A549 (cell line): ENCODE data around the gene TMEM213. TPM values are rescaled to one million over a fixed set of nuclear protein-coding genes. Genes with fewer than 3 reads are reported as not detected.
A peak's percentile ranks its signal among the peaks of the same experiment; 100 is the strongest.

Experiments
- ATAC-seq, 2 experiments: fragments of 200-7000 bp in 1 of 2; fragments of >200 bp in 1 of 2; cut with Nextera tagmentation in 1 of 2; cut with Tn5 transposase in 1 of 2; 3 replicates each; pipeline versions ENCODE4 v1.8.0 to v1.9.1; 2018 to 2020; ENCODE audit warnings: mild to moderate bottlenecking in 1 of 2, moderate library complexity in 1 of 2
- CTCF ChIA-PET: fragments of 300-600 bp; sonication (Branson Sonifier 250); formaldehyde crosslinking; extraction: SDS; loops from one replicate; lab custom pipeline; 2021; ENCODE audit warnings: antibody characterized with exemption, inconsistent platforms; lab: Yijun Ruan, JAX
- POLR2A ChIA-PET: fragments of 350-600 bp; formaldehyde crosslinking; extraction: SDS; loops from one replicate; lab custom pipeline; 2021; ENCODE audit warnings: antibody characterized with exemption, inconsistent platforms; lab: Yijun Ruan, JAX
- DNase-seq, 2 experiments: peaks; one replicate each; pipeline versions ENCODE4 v3.0.0 to v3.0.0-alpha.2; 2011 to 2016; ENCODE audit warnings: low read depth in 1 of 2, low spot score in 1 of 2
- FAIRE-seq: peaks from 2 replicates; lab custom pipeline; 2011; peaks lifted over from hg19 to GRCh38; lab: Jason Lieb, UNC
- H3K27ac ChIP-seq, 2 experiments: fragments of >200 bp; sonication (Bioruptor Twin); formaldehyde crosslinking; 3 replicates each; pipeline ENCODE4 v1.5.1; 2016 to 2017
- H3K4me1 ChIP-seq: fragments of >200 bp; sonication (Bioruptor Twin); formaldehyde crosslinking; 3 replicates; pipeline ENCODE4 v1.6.1; 2016
- H3K4me2 ChIP-seq: fragments of >200 bp; sonication (Bioruptor Twin); formaldehyde crosslinking; 3 replicates; pipeline ENCODE4 v1.6.1; 2016
- H3K4me3 ChIP-seq: fragments of >200 bp; sonication (Bioruptor Twin); formaldehyde crosslinking; 3 replicates; pipeline ENCODE4 v1.5.1; 2016
- H3K9me3 ChIP-seq: fragments of >200 bp; sonication (Bioruptor Twin); formaldehyde crosslinking; 3 replicates; pipeline ENCODE4 v1.6.1; 2016
- BHLHE40 ChIP-seq: IDR thresholded peaks from 2 replicates; pipeline ENCODE4 v1.6.1; 2012; ENCODE audit warnings: low read depth, low read length, inconsistent platforms
- CBX8 ChIP-seq: fragments of 200-600 bp; sonication (generic); IDR thresholded peaks from 2 replicates; pipeline ENCODE4 v1.6.1; 2016
- EHMT2 ChIP-seq: fragments of 200-600 bp; sonication (generic); IDR thresholded peaks from 2 replicates; pipeline ENCODE4 v1.6.1; 2016; ENCODE audit warnings: antibody characterized with exemption, low read depth, mild to moderate bottlenecking, moderate library complexity
- ESRRA ChIP-seq: fragments of 150-350 bp; IDR thresholded peaks from 2 replicates; pipeline ENCODE4 v1.6.1; 2014; ENCODE audit warnings: mild to moderate bottlenecking, low read length, borderline replicate concordance
- FOSL2 ChIP-seq, 2 experiments: fragments of 450-650 bp in 1 of 2; fragments of >200 bp in 1 of 2; sonication (Bioruptor Twin) in 1 of 2; formaldehyde crosslinking; IDR thresholded peaks; 2 replicates each; pipeline versions ENCODE4 v1.5.0 to v1.6.1; 2016 to 2020; ENCODE audit warnings: mild to moderate bottlenecking in 1 of 2, moderate library complexity in 1 of 2
- GATA3 ChIP-seq: IDR thresholded peaks from 2 replicates; pipeline ENCODE4 v1.6.1; 2012; ENCODE audit warnings: borderline replicate concordance
- JUN ChIP-seq, 2 experiments: fragments of >200 bp; sonication (Bioruptor Twin); formaldehyde crosslinking; IDR thresholded peaks; 2 replicates in 1 of 2; 3 replicates in 1 of 2; pipeline ENCODE4 v1.6.1; 2016 to 2017
- JUNB ChIP-seq: fragments of >200 bp; sonication (Bioruptor Twin); formaldehyde crosslinking; IDR thresholded peaks from 2 replicates; pipeline ENCODE4 v1.6.1; 2016
- MAZ ChIP-seq: fragments of 150-350 bp; IDR thresholded peaks from 2 replicates; pipeline ENCODE4 v1.6.1; 2014; ENCODE audit warnings: antibody characterized with exemption, low read depth, low read length, borderline replicate concordance
- NFE2L2 ChIP-seq: fragments of 150-350 bp; conservative IDR thresholded peaks from 2 replicates; pipeline ENCODE4 v1.6.1; 2014; ENCODE audit warnings: low read length
- PHF8 ChIP-seq: fragments of 200-600 bp; sonication (generic); IDR thresholded peaks from 2 replicates; pipeline ENCODE4 v1.6.1; 2016; ENCODE audit warnings: low read depth, mild to moderate bottlenecking, antibody characterized with exemption, moderate library complexity, borderline replicate concordance
- RAD21 ChIP-seq, 2 experiments: fragments of >200 bp in 1 of 2; sonication (Bioruptor Twin) in 1 of 2; formaldehyde crosslinking in 1 of 2; IDR thresholded peaks in 1 of 2; conservative IDR thresholded peaks in 1 of 2; 2 replicates in 1 of 2; 3 replicates in 1 of 2; pipeline ENCODE4 v1.6.1; 2012 to 2018; ENCODE audit warnings: inconsistent platforms in 1 of 2
- RNF2 ChIP-seq: fragments of 200-600 bp; sonication (generic); IDR thresholded peaks from 2 replicates; pipeline ENCODE4 v1.6.1; 2016; ENCODE audit warnings: low read depth, mild to moderate bottlenecking, antibody characterized with exemption, moderate library complexity, borderline replicate concordance
- SREBF2 ChIP-seq: fragments of 450-650 bp; IDR thresholded peaks from 2 replicates; pipeline ENCODE4 v1.6.1; 2014; ENCODE audit warnings: mild to moderate bottlenecking, moderate library complexity
- TP53 ChIP-seq: fragments of 250-450 bp; sonication (Bioruptor Pico); IDR thresholded peaks from 2 replicates; pipeline ENCODE4 v1.5.0; 2021; ENCODE audit warnings: mild to moderate bottlenecking, moderate library complexity
- ZSCAN20 ChIP-seq: fragments of 250-450 bp; sonication (Bioruptor Pico); IDR thresholded peaks from 2 replicates; pipeline ENCODE4 v1.8.0; 2022; ENCODE audit warnings: mild to moderate bottlenecking, moderate library complexity
- WGBS: methylation state at CpG from one replicate; pipeline ENCODE4 v1.1.6; 2017; ENCODE audit errors: missing lambda C conversion rate; 5-methylcytosine and 5-hydroxymethylcytosine counted together
- polyA plus RNA-seq, 4 experiments: library from polyadenylated mRNA; depleted of rRNA in 3 of 4; stranded (reverse); fragments of >200 nt; fragmentation: RNase III in 1 of 4; extraction: RNeasy Plus Mini Kit Qiagen cat#74134 plus additional on column Dnase treatment in 1 of 4; gene quantifications; 2 replicates in 3 of 4; 3 replicates in 1 of 4; pipeline ENCODE4 v1.2.3, GENCODE V29; 2011 to 2017
- TF ChIP-seq, protein P1 (sequence below): fragments of >200 bp; sonication (Bioruptor Twin); formaldehyde crosslinking; IDR thresholded peaks from 3 replicates; pipeline ENCODE4 v1.6.1; 2016
- TF ChIP-seq, protein P2 (sequence below): fragments of 250-450 bp; sonication (Bioruptor Pico); IDR thresholded peaks from 2 replicates; pipeline ENCODE4 v1.5.0; 2021; ENCODE audit warnings: mild to moderate bottlenecking, moderate library complexity, borderline replicate concordance
- TF ChIP-seq, protein P3 (sequence below): fragments of 250-450 bp; sonication (Bioruptor Pico); IDR thresholded peaks from 2 replicates; pipeline ENCODE4 v1.5.0; 2020; ENCODE audit warnings: low read depth, mild to moderate bottlenecking, moderate library complexity
- TF ChIP-seq, protein P4 (sequence below): IDR thresholded peaks from 2 replicates; pipeline ENCODE4 v1.6.1; 2012; ENCODE audit warnings: low read depth, borderline replicate concordance
- TF ChIP-seq, protein P5 (sequence below): IDR thresholded peaks from 2 replicates; pipeline ENCODE4 v1.6.1; 2012
- TF ChIP-seq, protein P6 (sequence below): fragments of >200 bp; sonication (Bioruptor Twin); formaldehyde crosslinking; IDR thresholded peaks from 2 replicates; pipeline ENCODE4 v1.6.1; 2016

The TMEM213 gene
- polyA plus RNA-seq, 2 of the 4 experiments (the other 2 are of a cell fraction) = not detected

DNA sequence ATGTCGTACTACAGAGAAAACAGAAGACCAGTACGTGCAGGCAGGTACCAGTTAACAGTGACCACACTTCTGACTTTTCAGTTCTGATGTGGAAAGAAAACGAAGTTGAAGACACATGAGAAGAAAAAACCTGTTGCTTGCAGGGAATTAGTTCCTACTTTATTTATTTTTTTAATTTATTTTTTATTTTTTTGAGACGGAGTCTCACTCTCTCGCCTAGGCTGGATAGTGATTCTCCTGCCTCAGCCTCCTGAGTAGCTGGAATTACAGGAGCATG lies 74.0 kb downstream of the TMEM213 start (continued):
- no peak for TF ChIP-seq RNF2
- TF ChIP-seq TP53 (CRISPR knock-in tag) = no peak
- no peak for TF ChIP-seq EHMT2

DNA sequence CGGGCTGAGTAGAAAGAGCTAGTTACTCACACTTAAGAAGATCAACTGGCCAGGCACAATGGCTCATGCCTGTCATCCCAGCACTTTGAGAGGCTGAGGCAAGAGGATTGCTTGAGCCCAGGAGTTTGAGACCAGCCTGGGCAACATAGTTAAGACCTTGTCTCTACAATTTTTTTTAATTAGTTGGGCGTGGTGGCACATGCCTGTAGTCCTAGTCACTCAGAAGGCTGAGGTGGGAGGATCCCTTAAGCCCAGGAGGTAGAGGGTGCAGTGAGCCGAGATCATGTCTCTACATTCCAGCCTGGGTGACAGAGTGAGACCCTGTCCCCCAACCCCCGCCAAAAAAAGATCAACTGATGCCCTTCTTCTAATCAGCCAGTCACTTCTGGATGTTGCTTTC lies 74.8 kb downstream of the TMEM213 start:
- CTCF ChIA-PET = no interaction called here
- H3K4me2 ChIP-seq = 0 out of 3 replicates have a peak overlapping the region, but pooled peaks have one; percentile 1
- peak in 1 of 2 experiments; percentile 31; a peak in 2 of 6 replicates for ATAC-seq
- no peaks in the 10 kb centered on the region for H3K9me3 ChIP-seq
- peaks cover 26% of the 10 kb centered on the region for H3K4me1 ChIP-seq
- H3K4me3 ChIP-seq = no peak overlapping the region
- POLR2A ChIA-PET = interaction anchor here (1.1 kb wide), 1 partner anchor 487 kb away, joined by 3 read pairs; the partner anchor contains the start of gene LUC7L2
- 71% methylated on average over 4 of the region's 4 CpGs for WGBS
- TF ChIP-seq GATA3 = no peak
- TF ChIP-seq, protein P1, sequence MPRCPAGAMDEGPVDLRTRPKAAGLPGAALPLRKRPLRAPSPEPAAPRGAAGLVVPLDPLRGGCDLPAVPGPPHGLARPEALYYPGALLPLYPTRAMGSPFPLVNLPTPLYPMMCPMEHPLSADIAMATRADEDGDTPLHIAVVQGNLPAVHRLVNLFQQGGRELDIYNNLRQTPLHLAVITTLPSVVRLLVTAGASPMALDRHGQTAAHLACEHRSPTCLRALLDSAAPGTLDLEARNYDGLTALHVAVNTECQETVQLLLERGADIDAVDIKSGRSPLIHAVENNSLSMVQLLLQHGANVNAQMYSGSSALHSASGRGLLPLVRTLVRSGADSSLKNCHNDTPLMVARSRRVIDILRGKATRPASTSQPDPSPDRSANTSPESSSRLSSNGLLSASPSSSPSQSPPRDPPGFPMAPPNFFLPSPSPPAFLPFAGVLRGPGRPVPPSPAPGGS = no peak
- TF ChIP-seq, protein P2, sequence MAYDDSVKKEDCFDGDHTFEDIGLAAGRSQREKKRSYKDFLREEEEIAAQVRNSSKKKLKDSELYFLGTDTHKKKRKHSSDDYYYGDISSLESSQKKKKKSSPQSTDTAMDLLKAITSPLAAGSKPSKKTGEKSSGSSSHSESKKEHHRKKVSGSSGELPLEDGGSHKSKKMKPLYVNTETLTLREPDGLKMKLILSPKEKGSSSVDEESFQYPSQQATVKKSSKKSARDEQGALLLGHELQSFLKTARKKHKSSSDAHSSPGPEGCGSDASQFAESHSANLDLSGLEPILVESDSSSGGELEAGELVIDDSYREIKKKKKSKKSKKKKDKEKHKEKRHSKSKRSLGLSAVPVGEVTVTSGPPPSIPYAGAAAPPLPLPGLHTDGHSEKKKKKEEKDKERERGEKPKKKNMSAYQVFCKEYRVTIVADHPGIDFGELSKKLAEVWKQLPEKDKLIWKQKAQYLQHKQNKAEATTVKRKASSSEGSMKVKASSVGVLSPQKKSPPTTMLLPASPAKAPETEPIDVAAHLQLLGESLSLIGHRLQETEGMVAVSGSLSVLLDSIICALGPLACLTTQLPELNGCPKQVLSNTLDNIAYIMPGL (CRISPR knock-in tag) = no peak
- no peak for TF ChIP-seq ESRRA
- TF ChIP-seq, protein P3, sequence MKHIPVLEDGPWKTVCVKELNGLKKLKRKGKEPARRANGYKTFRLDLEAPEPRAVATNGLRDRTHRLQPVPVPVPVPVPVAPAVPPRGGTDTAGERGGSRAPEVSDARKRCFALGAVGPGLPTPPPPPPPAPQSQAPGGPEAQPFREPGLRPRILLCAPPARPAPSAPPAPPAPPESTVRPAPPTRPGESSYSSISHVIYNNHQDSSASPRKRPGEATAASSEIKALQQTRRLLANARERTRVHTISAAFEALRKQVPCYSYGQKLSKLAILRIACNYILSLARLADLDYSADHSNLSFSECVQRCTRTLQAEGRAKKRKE (CRISPR knock-in tag) = no peak
- TF ChIP-seq JUN (IDR thresholded peaks at IDR 0.05) = no peak
- TF ChIP-seq, protein P4, sequence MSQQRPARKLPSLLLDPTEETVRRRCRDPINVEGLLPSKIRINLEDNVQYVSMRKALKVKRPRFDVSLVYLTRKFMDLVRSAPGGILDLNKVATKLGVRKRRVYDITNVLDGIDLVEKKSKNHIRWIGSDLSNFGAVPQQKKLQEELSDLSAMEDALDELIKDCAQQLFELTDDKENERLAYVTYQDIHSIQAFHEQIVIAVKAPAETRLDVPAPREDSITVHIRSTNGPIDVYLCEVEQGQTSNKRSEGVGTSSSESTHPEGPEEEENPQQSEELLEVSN = no peak
- TF ChIP-seq, protein P5, sequence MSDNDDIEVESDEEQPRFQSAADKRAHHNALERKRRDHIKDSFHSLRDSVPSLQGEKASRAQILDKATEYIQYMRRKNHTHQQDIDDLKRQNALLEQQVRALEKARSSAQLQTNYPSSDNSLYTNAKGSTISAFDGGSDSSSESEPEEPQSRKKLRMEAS = no peak
- no peak for TF ChIP-seq RAD21 (conservative IDR thresholded peaks at IDR 0.05 in 1 of 2, IDR thresholded peaks at IDR 0.05 in 1 of 2)
- no peak for TF ChIP-seq PHF8
- no peak for TF ChIP-seq CBX8
- no peak for TF ChIP-seq EHMT2
- TF ChIP-seq JUNB = no peak
- no peak for TF ChIP-seq RNF2
- TF ChIP-seq NFE2L2 = no peak
- no peak for TF ChIP-seq FOSL2 (IDR thresholded peaks at IDR 0.05)
- no peak for TF ChIP-seq FOSL2 (CRISPR knock-in tag; IDR thresholded peaks at IDR 0.05)
- peak in 1 of 2 experiments; percentile 32 for DNase-seq
- FAIRE-seq = no peak
- no peak overlapping the region; a peak in 1 of 6 replicates for H3K27ac ChIP-seq

DNA sequence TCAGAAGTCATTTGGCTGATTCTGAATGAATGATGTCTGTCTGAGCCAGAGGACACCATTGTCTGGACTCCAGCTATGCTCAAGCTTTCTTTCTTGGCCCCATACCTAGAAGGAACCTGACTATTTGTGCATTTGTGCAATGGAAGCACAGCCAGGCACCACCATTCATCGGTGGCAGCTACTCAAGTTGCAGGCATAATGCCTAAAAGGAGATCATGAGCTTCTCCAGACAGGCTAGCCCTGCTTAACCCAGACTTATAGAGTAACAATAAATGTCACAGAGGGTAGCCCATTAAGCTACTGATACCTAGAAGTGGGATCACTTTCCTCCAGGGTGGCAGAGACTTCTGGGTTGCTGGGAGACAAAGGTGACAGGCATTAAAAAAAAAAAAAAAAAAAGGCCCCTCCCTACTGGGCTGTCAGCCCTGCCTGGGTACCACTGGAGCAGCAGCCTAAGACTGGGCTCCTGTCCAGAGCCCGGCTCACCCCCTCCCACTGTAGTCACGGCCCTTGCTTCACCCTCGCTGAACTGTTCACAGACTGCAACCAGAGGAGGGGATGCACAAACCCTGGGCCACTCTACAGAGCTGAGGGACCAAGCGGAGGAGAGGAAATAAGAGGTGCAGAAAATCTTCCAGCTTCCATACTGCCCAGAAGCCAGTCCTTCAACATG lies 75.6 kb downstream of the TMEM213 start:
- TF ChIP-seq SREBF2 = no peak
- TF ChIP-seq BHLHE40 = no peak
- TF ChIP-seq MAZ = no peak
- no peak for TF ChIP-seq CBX8
- TF ChIP-seq, protein P4 = no peak
- no peak for TF ChIP-seq ZSCAN20 (CRISPR knock-in tag)
- TF ChIP-seq, protein P6, sequence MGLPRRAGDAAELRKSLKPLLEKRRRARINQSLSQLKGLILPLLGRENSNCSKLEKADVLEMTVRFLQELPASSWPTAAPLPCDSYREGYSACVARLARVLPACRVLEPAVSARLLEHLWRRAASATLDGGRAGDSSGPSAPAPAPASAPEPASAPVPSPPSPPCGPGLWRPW = no peak
- Histone ChIP-seq H3K9me3 (no peaks in the 10 kb centered on the region), H3K4me2 (0 out of 3 replicates have a peak overlapping the region, but pooled peaks have one; percentile 1), H3K4me3 (no peak overlapping the region), H3K4me1 (peaks cover 26% of the 10 kb centered on the region), H3K27ac (no peak overlapping the region)
- no peak for DNase-seq
- ChIA-PET CTCF (interaction anchor here (0.7 to 0.9 kb wide), 2 partner anchors 13 to 227 kb away, joined by 3 read pairs; no protein-coding TSS in a partner anchor), POLR2A (interaction anchor here (1.1 kb wide), 1 partner anchor 486 kb away, joined by 3 read pairs; the partner anchor contains the start of gene LUC7L2)
- ATAC-seq = no peak; a peak in 1 of 6 replicates
- no peak for FAIRE-seq
- 79% methylated on average over 5 of the region's 5 CpGs for WGBS
